OCI-LY7 (cell line): ENCODE measurements around the gene BZW1. TPM values are rescaled to one million over a fixed set of nuclear protein-coding genes. Genes with fewer than 3 reads are reported as not detected.

Experiments
- BruUV-seq: library from RNA; stranded (reverse); fragments of 400-500 nt; replicated peaks from 2 replicates; lab custom pipeline; 2021; lab: Mats Ljungman, UMichigan
- CTCF ChIA-PET: fragments of 300-600 bp; sonication (Branson Sonifier 250); formaldehyde crosslinking; loops from one replicate; lab custom pipeline; 2022; ENCODE audit warnings: antibody characterized with exemption; ENCODE audit not compliant: unreplicated experiment; lab: Charles Lee
- POLR2A ChIA-PET: fragments of 300-600 bp; sonication (Branson Sonifier 250); formaldehyde crosslinking; loops from one replicate; lab custom pipeline; 2022; ENCODE audit warnings: antibody characterized with exemption; lab: Charles Lee
- DNase-seq: peaks from one replicate; pipeline ENCODE4 v3.0.0-alpha.2; 2015; ENCODE audit warnings: low spot score
- H2AFZ ChIP-seq: fragments of 200-600 bp; sonication (generic), shearing (Covaris generic); 2 replicates; pipeline ENCODE4 v1.6.1; 2014; ENCODE audit warnings: mild to moderate bottlenecking, antibody characterized with exemption, low read length, moderate library complexity
- H3K27ac ChIP-seq: fragments of 200-600 bp; sonication (generic); 2 replicates; pipeline ENCODE4 v1.5.1; 2014; ENCODE audit warnings: mixed run types, low read depth, mild to moderate bottlenecking, moderate library complexity, low read length, inconsistent platforms; ENCODE audit not compliant: poor library complexity, severe bottlenecking
- H3K36me3 ChIP-seq: fragments of 200-600 bp; sonication (generic); 2 replicates; pipeline ENCODE4 v1.6.1; 2014; ENCODE audit warnings: mild to moderate bottlenecking, antibody characterized with exemption, low read length, moderate library complexity, mixed read lengths; ENCODE audit not compliant: insufficient read depth
- H3K4me1 ChIP-seq: fragments of 200-600 bp; sonication (generic); 2 replicates; pipeline ENCODE4 v1.5.1; 2014; ENCODE audit warnings: mild to moderate bottlenecking, low read length; ENCODE audit not compliant: insufficient read depth, poor library complexity, severe bottlenecking
- H3K4me2 ChIP-seq: fragments of 200-600 bp; sonication (generic); 2 replicates; pipeline ENCODE4 v1.6.1; 2014; ENCODE audit warnings: mild to moderate bottlenecking, low read length
- H3K4me3 ChIP-seq: fragments of 200-600 bp; sonication (generic); 2 replicates; pipeline ENCODE4 v1.5.1; 2014; ENCODE audit warnings: mild to moderate bottlenecking, low read depth, low read length; ENCODE audit not compliant: poor library complexity, severe bottlenecking
- H3K79me2 ChIP-seq: fragments of 200-600 bp; sonication (generic); 2 replicates; pipeline ENCODE4 v1.6.1; 2016; ENCODE audit warnings: low read depth, mild to moderate bottlenecking, low read length, moderate library complexity, mixed read lengths; ENCODE audit not compliant: insufficient read depth
- H3K9me2 ChIP-seq: fragments of 200-600 bp; sonication (generic); 2 replicates; pipeline ENCODE4 v1.6.1; 2016; ENCODE audit warnings: mild to moderate bottlenecking, low read length, mixed read lengths; ENCODE audit not compliant: insufficient read depth
- H3K9me3 ChIP-seq: fragments of 200-600 bp; sonication (generic); 2 replicates; pipeline ENCODE4 v1.6.1; 2014; ENCODE audit warnings: mild to moderate bottlenecking, mixed run types, low read length, mixed read lengths
- H4K20me1 ChIP-seq: fragments of 200-600 bp; sonication (generic); 2 replicates; pipeline ENCODE4 v1.6.1; 2014; ENCODE audit warnings: mild to moderate bottlenecking, antibody characterized with exemption, low read length, moderate library complexity, mixed read lengths; ENCODE audit not compliant: insufficient read depth
- CTCF ChIP-seq: fragments of 200-600 bp; sonication (generic); conservative IDR thresholded peaks from 2 replicates; pipeline ENCODE4 v1.5.1; 2014; ENCODE audit warnings: mild to moderate bottlenecking, antibody characterized with exemption, low read length, moderate library complexity, mixed read lengths
- EZH2phosphoT487 ChIP-seq: fragments of 200-600 bp; sonication (generic); IDR thresholded peaks from 2 replicates; pipeline ENCODE4 v1.6.1; 2018; ENCODE audit warnings: low read depth, borderline replicate concordance, mild to moderate bottlenecking, mixed run types, antibody characterized with exemption, low read length, moderate library complexity, mixed read lengths
- intact Hi-C: fragments of 100-400 bp; cut with micrococcal nuclease; formaldehyde crosslinking; loops from one replicate; pipeline ENCODE4 v1.10.0; 2022; ENCODE audit not compliant: unreplicated experiment
- total RNA-seq, 2 experiments: library from RNA; depleted of rRNA in 1 of 2; stranded (reverse); fragments of >200 nt in 1 of 2; shearing (Covaris generic) in 1 of 2; gene quantifications; 2 replicates each; pipeline ENCODE4 v1.2.3, GENCODE V29; 2014 to 2022

BZW1 gene
- total RNA-seq, 2 experiments from 2014 or later, result 180 to 183 TPM

GRCh38 chr2:200864176-200865034 is 52.7 kb downstream of the BZW1 start, which contains the start of gene CLK1:
Gene CLK1 (minus strand): TSS chr2:200864658. CDS start chr2:200861862, 2,796 bp downstream.
- H3K27ac ChIP-seq, result peak within 1 kb of the TSS; percentile 89
- peak within 1 kb of the TSS; percentile 86 for H2AFZ ChIP-seq
- H4K20me1 ChIP-seq, result peaks cover 27% of the 10 kb centered on the region; the same call in 1 of the 2 replicates
- peaks cover 46% of the 10 kb centered on the region for H3K79me2 ChIP-seq
- H3K9me3 ChIP-seq, result no peaks in the 10 kb centered on the region
- TF ChIP-seq EZH2phosphoT487, result no peak
- no peak for TF ChIP-seq CTCF
- H3K4me1 ChIP-seq, result peaks cover 30% of the 10 kb centered on the region
- intact Hi-C loops, result loop anchor here (1.0 kb wide), 1 partner anchor 25 kb away; the partner anchor contains the start of genes NIF3L1 and PPIL3
- BruUV-seq, result no TSS peak
- peak; percentile 94 for DNase-seq
- CTCF ChIA-PET, result no interaction called here
- POLR2A ChIA-PET, result interaction anchor here (0.6 to 2.6 kb wide), 16 partner anchors 11 to 1674 kb away, joined by 3 to 22 read pairs (median 4); partner anchors contain the start of genes NIF3L1 and PPIL3
- H3K4me2 ChIP-seq, result peak within 1 kb of the TSS; percentile 88
- H3K9me2 ChIP-seq, result no peaks in the 10 kb centered on the region
- peak within 1 kb of the TSS; percentile 82 for H3K4me3 ChIP-seq
- H3K36me3 ChIP-seq, result peaks cover 45% of the 10 kb centered on the region

GRCh38 chr2:200869014-200869413 is 57.3 kb downstream of the BZW1 start:
- Histone ChIP-seq H3K4me3 (no peak overlapping the region), H3K9me2 (no peaks in the 10 kb centered on the region), H3K79me2 (peaks cover under 1% of the 10 kb centered on the region; the same call in 1 of the 2 replicates), H3K27ac (no peak overlapping the region), H3K36me3 (peaks cover 45% of the 10 kb centered on the region), H4K20me1 (no peaks in the 10 kb centered on the region), H3K9me3 (no peaks in the 10 kb centered on the region), H2AFZ (no peak overlapping the region), H3K4me1 (peaks cover 15% of the 10 kb centered on the region), H3K4me2 (no peak overlapping the region)
- ChIA-PET CTCF (no interaction called here), POLR2A (interaction anchor here (0.9 to 1.5 kb wide), 3 partner anchors 9 to 24 kb away, joined by 3 to 10 read pairs (median 4); no protein-coding TSS in a partner anchor)
- no peak for DNase-seq
- BruUV-seq, result no TSS peak
- TF ChIP-seq CTCF (no peak), EZH2phosphoT487 (no peak)
- intact Hi-C loops, result no loop called here
